SW 1271 (cell line): ENCODE measurements around the gene SMIM29.

Experiments used
- DNase-seq, 2 experiments: peaks; one replicate each; lab custom pipeline; 2025; lab: John Stamatoyannopoulos, UW

The SMIM29 gene

GRCh38 chr6:34226731-34227586 lies 21.8 kb downstream of the SMIM29 start:
- no peak for DNase-seq

- DNase-seq = no peak
Measured at GRCh38 chr6:34226066-34226465, 22.7 kb downstream of the SMIM29 start.

- DNase-seq = no peak
Measured at GRCh38 chr6:34225551-34225950, 23.3 kb downstream of the SMIM29 start.

DNA sequence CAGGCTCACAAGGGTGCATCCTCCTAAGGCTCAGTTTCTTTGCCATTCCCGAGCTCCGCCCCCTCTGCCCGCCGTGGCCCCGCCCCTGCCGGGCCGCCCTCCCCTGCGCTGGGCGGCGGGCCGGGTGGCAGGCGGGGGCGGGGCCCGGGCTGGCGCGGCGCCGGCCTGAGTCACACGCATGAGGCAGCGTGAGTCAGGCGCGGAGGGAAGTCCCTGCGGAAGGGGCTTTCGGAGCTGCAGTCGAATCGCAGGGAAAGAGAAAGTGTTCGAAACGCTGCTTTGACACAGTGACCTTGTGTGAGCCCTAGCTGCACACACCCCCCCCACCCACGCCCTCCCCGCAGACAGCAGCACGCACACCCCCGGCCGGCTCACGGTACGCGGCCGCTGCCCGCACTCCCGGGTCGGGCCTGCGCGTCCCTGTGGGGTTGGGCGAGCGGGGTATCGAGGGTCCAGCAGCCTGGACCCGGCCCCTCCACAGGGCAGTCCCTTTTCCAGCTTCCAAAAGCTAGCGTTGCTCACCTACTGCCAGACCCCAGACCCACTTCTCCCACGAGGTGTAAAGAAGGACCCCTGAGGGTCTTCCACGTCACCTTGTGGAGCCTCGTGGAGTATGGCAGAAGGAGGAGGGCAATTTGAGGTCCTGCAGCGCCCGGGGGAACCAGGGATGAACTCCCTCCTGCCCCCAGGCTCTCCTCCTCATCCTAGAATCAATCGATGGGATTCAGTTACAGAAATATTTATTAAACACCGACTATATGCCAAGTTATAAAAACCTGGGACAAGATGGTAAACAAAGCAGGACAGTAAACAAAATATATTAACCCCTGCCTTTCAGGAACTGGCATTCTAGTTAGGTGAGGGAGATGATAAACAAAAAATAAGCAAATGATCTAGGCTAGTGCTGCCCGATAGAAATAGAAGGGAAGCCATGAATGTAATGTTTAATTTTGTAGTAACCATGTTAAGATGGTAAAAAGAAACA lies 24.6 kb downstream of the SMIM29 start:
- DNase-seq = peak; percentile 90 to 93

DNA sequence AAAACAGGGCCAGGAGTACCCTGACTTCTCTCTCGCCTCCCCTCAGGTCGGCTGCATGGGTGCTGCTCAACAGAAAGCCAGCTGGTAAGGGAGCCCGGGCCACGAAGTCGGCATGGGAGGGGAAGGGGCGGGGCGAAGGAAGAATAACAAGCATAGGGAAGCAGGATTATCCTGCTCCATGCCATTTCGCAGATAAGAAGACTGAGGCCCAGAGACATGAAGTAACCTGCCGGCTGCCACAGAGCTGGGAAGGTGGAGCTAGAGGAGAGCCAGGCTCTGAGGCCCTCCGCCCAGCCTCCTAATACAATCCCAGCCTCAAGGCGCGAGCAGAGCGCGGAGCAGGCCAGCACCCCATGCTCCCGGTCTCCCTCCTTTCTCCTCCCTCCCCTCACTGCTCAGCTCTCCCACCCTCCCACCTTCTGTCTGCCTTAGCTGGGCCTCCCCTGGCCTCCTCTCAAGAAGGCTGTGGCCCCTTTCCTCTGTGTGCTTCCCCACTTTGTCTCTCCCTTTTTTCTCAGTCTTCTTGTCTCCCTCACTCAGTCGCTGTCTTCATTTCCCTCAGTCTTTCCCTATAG lies 25.3 kb downstream of the SMIM29 start:
- no peak for DNase-seq

DNA sequence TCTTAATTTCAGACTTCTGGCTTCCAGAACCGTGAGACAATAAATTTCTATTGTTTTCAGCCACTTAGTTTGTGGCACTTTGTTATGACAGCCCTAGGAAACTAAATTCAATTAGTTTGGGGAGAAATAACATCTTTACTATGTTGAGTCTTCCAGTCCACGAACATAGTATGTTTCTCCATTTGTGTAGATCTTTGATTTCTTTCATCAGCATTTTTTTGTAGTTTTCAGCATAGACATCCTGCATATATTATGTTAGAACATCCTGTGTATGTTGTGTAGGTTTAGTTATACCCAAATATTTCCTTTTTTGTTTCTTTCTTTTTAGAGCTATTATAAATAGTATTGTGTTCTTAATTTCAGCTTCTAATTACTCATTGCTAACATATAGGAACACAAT lies 30.1 kb downstream of the SMIM29 start:
- DNase-seq = no peak

- DNase-seq = no peak
Measured at GRCh38 chr6:34213772-34214171, 35.0 kb downstream of the SMIM29 start.

DNA sequence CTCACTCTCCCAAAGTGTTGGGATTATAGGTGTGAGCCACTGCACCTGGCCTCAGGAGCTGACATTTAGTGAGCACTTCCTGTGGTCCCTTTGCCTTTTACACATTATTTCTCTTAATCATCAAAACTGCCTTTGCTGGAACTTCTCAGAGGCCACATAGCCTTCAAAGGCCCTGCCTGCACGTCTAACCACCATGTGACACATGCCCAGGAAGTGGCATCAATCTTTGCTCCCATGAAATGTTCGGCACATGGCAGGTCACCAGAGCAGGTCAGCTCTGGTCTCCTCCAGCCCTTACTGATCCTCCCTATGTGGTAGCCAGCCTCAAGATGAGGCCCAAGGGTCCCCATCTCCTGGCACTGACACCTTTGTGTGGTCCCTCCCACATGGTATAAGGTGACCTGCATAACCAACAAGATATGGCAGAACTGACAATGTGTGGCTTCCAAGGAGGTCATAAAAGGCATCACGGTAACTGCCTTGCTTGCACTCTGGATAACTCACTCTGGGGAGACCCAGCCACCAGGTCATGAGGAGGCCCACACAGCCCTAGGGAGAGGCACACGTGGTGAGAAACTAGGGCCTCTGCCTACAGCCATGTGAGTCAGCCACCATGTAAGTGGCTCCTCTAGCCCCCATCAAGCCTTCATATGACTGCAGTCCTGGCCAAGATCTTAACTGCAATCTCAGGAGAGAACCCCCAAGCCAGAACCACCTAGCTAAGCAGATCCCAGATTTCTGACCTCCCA lies 40.9 kb downstream of the SMIM29 start:
- no peak for DNase-seq

DNA sequence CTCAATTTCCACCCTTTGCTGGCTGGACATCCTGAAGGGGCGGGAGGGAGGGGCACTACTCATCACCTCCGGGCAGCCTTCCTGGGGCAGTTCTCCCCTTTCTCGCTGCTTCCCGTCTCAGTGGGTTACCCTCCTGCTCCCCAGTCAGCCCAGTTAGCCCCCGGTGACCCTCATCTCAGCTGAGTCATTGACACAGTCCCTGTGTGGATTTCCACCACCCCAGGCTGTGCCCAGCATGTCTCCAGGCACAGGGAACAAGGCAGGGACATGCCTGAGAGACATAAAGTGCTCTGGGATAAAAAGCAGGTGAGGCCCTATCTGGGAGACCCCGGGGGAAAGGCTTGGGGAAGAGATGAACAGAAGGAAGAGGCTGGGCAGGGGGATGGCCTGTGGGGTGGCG lies 42.1 kb downstream of the SMIM29 start:
- DNase-seq = no peak

GRCh38 chr6:34205916-34206315 lies 42.9 kb downstream of the SMIM29 start:
- DNase-seq = no peak

GRCh38 chr6:34205466-34205865 lies 43.3 kb downstream of the SMIM29 start:
- DNase-seq = no peak

- DNase-seq = no peak
Measured at GRCh38 chr6:34204693-34205092, 44.1 kb downstream of the SMIM29 start.

GRCh38 chr6:34202329-34203201 lies 46.2 kb downstream of the SMIM29 start:
- no peak for DNase-seq

- no peak for DNase-seq
Measured at GRCh38 chr6:34201455-34202107, 47.2 kb downstream of the SMIM29 start.

- no peak for DNase-seq
Measured at GRCh38 chr6:34200340-34200971, 48.4 kb downstream of the SMIM29 start.

- DNase-seq = no peak
Measured at GRCh38 chr6:34196833-34197195, 52.0 kb downstream of the SMIM29 start.
